ENCODE results near the gene GRIA3.

GRIA3 gene

GRCh38 chrX:123320622-123321021 lies 136.5 kb downstream of the GRIA3 start (continued):
- TF ChIP-seq ZNF133 (tag by site-specific recombination; IDR thresholded peaks at IDR 0.05) (no peak), ZFP69B (tag by site-specific recombination; IDR thresholded peaks at IDR 0.05) (no peak), ZNF211 (tag by site-specific recombination; IDR thresholded peaks at IDR 0.05; ENCODE audit: low read depth) (no peak), ZNF626 (tag by site-specific recombination; IDR thresholded peaks at IDR 0.05) (no peak), ZNF76 (tag by site-specific recombination; IDR thresholded peaks at IDR 0.05; ENCODE audit: borderline replicate concordance, low read depth) (no peak), SETDB1 (IDR thresholded peaks at IDR 0.05; ENCODE audit: insufficient read length, low read length) (no peak), KLF9 (tag by site-specific recombination; IDR thresholded peaks at IDR 0.05; ENCODE audit: low read depth) (no peak), ZBTB26 (tag by site-specific recombination; optimal IDR thresholded peaks at IDR 0.05) (no peak), ZFHX2 (tag by site-specific recombination; conservative IDR thresholded peaks at IDR 0.05) (no peak)

GRCh38 chrX:123322536-123322935 lies 138.5 kb downstream of the GRIA3 start:
- TF ChIP-seq, protein P1, sequence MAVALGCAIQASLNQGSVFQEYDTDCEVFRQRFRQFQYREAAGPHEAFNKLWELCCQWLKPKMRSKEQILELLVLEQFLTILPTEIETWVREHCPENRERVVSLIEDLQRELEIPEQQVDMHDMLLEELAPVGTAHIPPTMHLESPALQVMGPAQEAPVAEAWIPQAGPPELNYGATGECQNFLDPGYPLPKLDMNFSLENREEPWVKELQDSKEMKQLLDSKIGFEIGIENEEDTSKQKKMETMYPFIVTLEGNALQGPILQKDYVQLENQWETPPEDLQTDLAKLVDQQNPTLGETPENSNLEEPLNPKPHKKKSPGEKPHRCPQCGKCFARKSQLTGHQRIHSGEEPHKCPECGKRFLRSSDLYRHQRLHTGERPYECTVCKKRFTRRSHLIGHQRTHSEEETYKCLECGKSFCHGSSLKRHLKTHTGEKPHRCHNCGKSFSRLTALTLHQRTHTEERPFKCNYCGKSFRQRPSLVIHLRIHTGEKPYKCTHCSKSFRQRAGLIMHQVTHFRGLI (tag by site-specific recombination; IDR thresholded peaks at IDR 0.05): no peak
- no peak for TF ChIP-seq PRDM1 (tag by site-specific recombination; IDR thresholded peaks at IDR 0.05)
- no peak for TF ChIP-seq ZNF274 (IDR thresholded peaks at IDR 0.05; ENCODE audit: low read length)
- TF ChIP-seq ZNF274 (tag by site-specific recombination; IDR thresholded peaks at IDR 0.05; ENCODE audit: borderline replicate concordance): no peak
- no peak for TF ChIP-seq ZNF148 (tag by site-specific recombination; IDR thresholded peaks at IDR 0.05; ENCODE audit: borderline replicate concordance)
- no peak for TF ChIP-seq ZNF501 (tag by site-specific recombination; IDR thresholded peaks at IDR 0.05)
- no peak for TF ChIP-seq ZNF626 (tag by site-specific recombination; IDR thresholded peaks at IDR 0.05)
- TF ChIP-seq, protein P2, sequence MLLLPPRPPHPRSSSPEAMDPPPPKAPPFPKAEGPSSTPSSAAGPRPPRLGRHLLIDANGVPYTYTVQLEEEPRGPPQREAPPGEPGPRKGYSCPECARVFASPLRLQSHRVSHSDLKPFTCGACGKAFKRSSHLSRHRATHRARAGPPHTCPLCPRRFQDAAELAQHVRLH (tag by site-specific recombination; IDR thresholded peaks at IDR 0.05): no peak
- no peak for TF ChIP-seq ZNF658 (tag by site-specific recombination; IDR thresholded peaks at IDR 0.05)
- TF ChIP-seq HOXA7 (CRISPR knock-in tag; IDR thresholded peaks at IDR 0.05; ENCODE audit: borderline replicate concordance): no peak
- no peak for TF ChIP-seq KLF8 (tag by site-specific recombination; IDR thresholded peaks at IDR 0.05)
- TF ChIP-seq KLF7 (tag by site-specific recombination; IDR thresholded peaks at IDR 0.05; ENCODE audit: borderline replicate concordance): no peak
- TF ChIP-seq BCL11B (tag by site-specific recombination; IDR thresholded peaks at IDR 0.05; ENCODE audit: low read depth): no peak
- TF ChIP-seq ZNF221 (tag by site-specific recombination; IDR thresholded peaks at IDR 0.05; ENCODE audit: borderline replicate concordance): no peak
- TF ChIP-seq ZNF18 (tag by site-specific recombination; IDR thresholded peaks at IDR 0.05): no peak
- Histone ChIP-seq H3K9me3 (ENCODE audit: control insufficient read depth, insufficient read depth, low read depth, low read length) (no peaks in the 10 kb centered on the region), H3K4me1 (ENCODE audit: control insufficient read depth, insufficient read depth, low read length) (no peaks in the 10 kb centered on the region), H3K4me3 (ENCODE audit: low read depth, low read length) (no peak overlapping the region), H3K27ac (ENCODE audit: extremely low read depth, low read depth, low read length) (no peak overlapping the region), H3K36me3 (ENCODE audit: control insufficient read depth in 2 of 2, insufficient read depth in 1 of 2, low read length in 2 of 2) (no peaks in the 10 kb centered on the region)
- POLR2A ChIA-PET: no interaction called here
- CTCF ChIA-PET: no interaction called here
